OCI-LY1 (cell line): ENCODE measurements around the gene SEMA6C.

ENCODE experiments used
- H2AFZ ChIP-seq: fragments of 200-600 bp; sonication (generic), shearing (Covaris generic); 2 replicates; pipeline ENCODE4 v1.6.0; 2014; ENCODE audit warnings: antibody characterized with exemption, mild to moderate bottlenecking, low read length
- H3F3A ChIP-seq: fragments of 200-600 bp; sonication (generic), shearing (Covaris generic); 2 replicates; pipeline ENCODE4 v1.6.0; 2014; ENCODE audit warnings: mild to moderate bottlenecking, antibody characterized with exemption, low read length, moderate library complexity; ENCODE audit not compliant: insufficient read depth
- H3K27ac ChIP-seq: fragments of 200-600 bp; sonication (generic); 2 replicates; pipeline ENCODE4 v1.5.1; 2014; ENCODE audit warnings: low read length, mixed run types, mild to moderate bottlenecking, low read depth; ENCODE audit not compliant: poor library complexity, severe bottlenecking
- H3K27me3 ChIP-seq: fragments of 200-600 bp; sonication (generic); 2 replicates; pipeline ENCODE4 v1.6.0; 2014; ENCODE audit warnings: antibody characterized with exemption, mild to moderate bottlenecking, low read length, moderate library complexity; ENCODE audit not compliant: insufficient read depth
- H3K36me3 ChIP-seq: fragments of 200-600 bp; sonication (generic); 2 replicates; pipeline ENCODE4 v1.6.1; 2014; ENCODE audit warnings: mild to moderate bottlenecking, antibody characterized with exemption, low read length, moderate library complexity, mixed read lengths; ENCODE audit not compliant: insufficient read depth
- H3K4me1 ChIP-seq: fragments of 200-600 bp; sonication (generic); 2 replicates; pipeline ENCODE4 v1.5.1; 2014; ENCODE audit warnings: mild to moderate bottlenecking, low read length, moderate library complexity; ENCODE audit not compliant: insufficient read depth, severe bottlenecking
- H3K4me2 ChIP-seq: fragments of 200-600 bp; sonication (generic), shearing (Covaris generic); 2 replicates; pipeline ENCODE4 v1.6.1; 2014; ENCODE audit warnings: low read length
- H3K4me3 ChIP-seq: fragments of 200-600 bp; sonication (generic); 2 replicates; pipeline ENCODE4 v1.5.1; 2014; ENCODE audit warnings: low read length, low read depth, mild to moderate bottlenecking, mixed read lengths; ENCODE audit not compliant: poor library complexity, severe bottlenecking
- H3K79me2 ChIP-seq: fragments of 200-600 bp; shearing (Covaris generic); 2 replicates; pipeline ENCODE4 v1.6.1; 2016; ENCODE audit warnings: mixed run types, low read length, mixed read lengths; ENCODE audit not compliant: insufficient read depth
- H3K9ac ChIP-seq: fragments of 200-600 bp; sonication (generic), shearing (Covaris generic); 2 replicates; pipeline ENCODE4 v1.6.1; 2014; ENCODE audit warnings: mild to moderate bottlenecking, low read length, mixed read lengths
- H3K9me2 ChIP-seq: fragments of 200-600 bp; sonication (generic), shearing (Covaris generic); 2 replicates; pipeline ENCODE4 v1.6.1; 2014; ENCODE audit warnings: low read depth, mild to moderate bottlenecking, low read length, mixed read lengths
- H3K9me3 ChIP-seq: fragments of 200-600 bp; shearing (Covaris generic); 2 replicates; pipeline ENCODE4 v1.6.1; 2014; ENCODE audit warnings: low read length, mixed read lengths
- H4K20me1 ChIP-seq: fragments of 200-600 bp; sonication (generic), shearing (Covaris generic); 2 replicates; pipeline ENCODE4 v1.6.0; 2016; ENCODE audit warnings: mild to moderate bottlenecking, low read length; ENCODE audit not compliant: insufficient read depth
- EZH2 ChIP-seq: fragments of 200-600 bp; sonication (generic), shearing (Covaris generic); IDR thresholded peaks from 2 replicates; pipeline ENCODE4 v1.8.0; 2017; ENCODE audit warnings: borderline replicate concordance, mixed run types, mild to moderate bottlenecking, antibody characterized with exemption, low read length, moderate library complexity, mixed read lengths
- TF ChIP-seq, protein P1 (sequence below): fragments of 200-600 bp; sonication (generic), shearing (Covaris generic); IDR thresholded peaks from 2 replicates; pipeline ENCODE4 v1.5.1; 2017; ENCODE audit warnings: mild to moderate bottlenecking, antibody characterized with exemption, low read length, moderate library complexity, mixed read lengths

Gene SEMA6C

DNA sequence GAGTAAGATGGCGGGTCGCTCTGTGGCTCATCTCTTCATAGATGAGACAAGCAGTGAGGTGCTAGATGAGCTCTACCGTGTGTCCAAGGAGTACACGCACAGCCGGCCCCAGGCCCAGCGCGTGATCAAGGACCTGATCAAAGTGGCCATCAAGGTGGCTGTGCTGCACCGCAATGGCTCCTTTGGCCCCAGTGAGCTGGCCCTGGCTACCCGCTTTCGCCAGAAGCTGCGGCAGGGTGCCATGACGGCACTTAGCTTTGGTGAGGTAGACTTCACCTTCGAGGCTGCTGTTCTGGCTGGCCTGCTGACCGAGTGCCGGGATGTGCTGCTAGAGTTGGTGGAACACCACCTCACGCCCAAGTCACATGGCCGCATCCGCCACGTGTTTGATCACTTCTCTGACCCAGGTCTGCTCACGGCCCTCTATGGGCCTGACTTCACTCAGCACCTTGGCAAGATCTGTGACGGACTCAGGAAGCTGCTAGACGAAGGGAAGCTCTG is 12.4 kb upstream of the SEMA6C start:
- Histone ChIP-seq H4K20me1 (no peaks in the 10 kb centered on the region), H3K36me3 (peaks cover 19% of the 10 kb centered on the region; the same call in 1 of the 2 replicates), H3K9me3 (no peaks in the 10 kb centered on the region), H3K9me2 (no peaks in the 10 kb centered on the region), H3K4me1 (peaks cover 18% of the 10 kb centered on the region), H3K4me3 (no peak overlapping the region), H3K4me2 (no peak overlapping the region), H2AFZ (no peak overlapping the region), H3K79me2 (no peaks in the 10 kb centered on the region), H3K27me3 (no peaks in the 10 kb centered on the region), H3K27ac (no peak overlapping the region), H3F3A (no peaks in the 10 kb centered on the region), H3K9ac (no peak overlapping the region)
- TF ChIP-seq, protein P1, sequence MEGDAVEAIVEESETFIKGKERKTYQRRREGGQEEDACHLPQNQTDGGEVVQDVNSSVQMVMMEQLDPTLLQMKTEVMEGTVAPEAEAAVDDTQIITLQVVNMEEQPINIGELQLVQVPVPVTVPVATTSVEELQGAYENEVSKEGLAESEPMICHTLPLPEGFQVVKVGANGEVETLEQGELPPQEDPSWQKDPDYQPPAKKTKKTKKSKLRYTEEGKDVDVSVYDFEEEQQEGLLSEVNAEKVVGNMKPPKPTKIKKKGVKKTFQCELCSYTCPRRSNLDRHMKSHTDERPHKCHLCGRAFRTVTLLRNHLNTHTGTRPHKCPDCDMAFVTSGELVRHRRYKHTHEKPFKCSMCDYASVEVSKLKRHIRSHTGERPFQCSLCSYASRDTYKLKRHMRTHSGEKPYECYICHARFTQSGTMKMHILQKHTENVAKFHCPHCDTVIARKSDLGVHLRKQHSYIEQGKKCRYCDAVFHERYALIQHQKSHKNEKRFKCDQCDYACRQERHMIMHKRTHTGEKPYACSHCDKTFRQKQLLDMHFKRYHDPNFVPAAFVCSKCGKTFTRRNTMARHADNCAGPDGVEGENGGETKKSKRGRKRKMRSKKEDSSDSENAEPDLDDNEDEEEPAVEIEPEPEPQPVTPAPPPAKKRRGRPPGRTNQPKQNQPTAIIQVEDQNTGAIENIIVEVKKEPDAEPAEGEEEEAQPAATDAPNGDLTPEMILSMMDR, result no peak
- no peak for TF ChIP-seq EZH2

DNA sequence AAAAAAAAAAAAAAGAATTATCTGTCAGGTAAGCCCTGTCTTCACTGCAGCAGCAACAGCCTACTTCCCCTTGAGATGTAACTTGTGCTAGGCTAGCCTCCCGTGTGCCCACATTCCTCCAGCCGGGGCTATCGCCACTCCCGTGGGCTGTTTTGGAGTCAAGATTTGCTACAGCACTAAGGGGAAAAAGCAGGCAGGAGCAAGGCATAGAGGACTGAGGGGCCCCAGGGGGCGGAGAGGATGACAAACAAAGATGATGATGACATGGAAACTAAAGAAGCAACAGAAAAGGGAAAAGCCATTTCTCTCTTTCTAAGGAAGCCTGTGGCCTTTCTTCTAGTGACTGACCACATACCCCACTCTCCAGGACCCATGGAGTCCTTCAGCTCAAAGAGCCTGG is 11.9 kb upstream of the SEMA6C start:
- Histone ChIP-seq H3K4me2 (no peak overlapping the region), H3K9me3 (no peaks in the 10 kb centered on the region), H3K9ac (no peak overlapping the region), H3K9me2 (no peaks in the 10 kb centered on the region), H3K4me1 (peaks cover 18% of the 10 kb centered on the region), H4K20me1 (no peaks in the 10 kb centered on the region), H3K27ac (no peak overlapping the region), H2AFZ (no peak overlapping the region), H3K27me3 (no peaks in the 10 kb centered on the region), H3K36me3 (peaks cover 19% of the 10 kb centered on the region; the same call in 1 of the 2 replicates), H3K4me3 (no peak overlapping the region), H3K79me2 (no peaks in the 10 kb centered on the region), H3F3A (no peaks in the 10 kb centered on the region)
- no peak for TF ChIP-seq EZH2
- TF ChIP-seq, protein P1, result no peak

DNA sequence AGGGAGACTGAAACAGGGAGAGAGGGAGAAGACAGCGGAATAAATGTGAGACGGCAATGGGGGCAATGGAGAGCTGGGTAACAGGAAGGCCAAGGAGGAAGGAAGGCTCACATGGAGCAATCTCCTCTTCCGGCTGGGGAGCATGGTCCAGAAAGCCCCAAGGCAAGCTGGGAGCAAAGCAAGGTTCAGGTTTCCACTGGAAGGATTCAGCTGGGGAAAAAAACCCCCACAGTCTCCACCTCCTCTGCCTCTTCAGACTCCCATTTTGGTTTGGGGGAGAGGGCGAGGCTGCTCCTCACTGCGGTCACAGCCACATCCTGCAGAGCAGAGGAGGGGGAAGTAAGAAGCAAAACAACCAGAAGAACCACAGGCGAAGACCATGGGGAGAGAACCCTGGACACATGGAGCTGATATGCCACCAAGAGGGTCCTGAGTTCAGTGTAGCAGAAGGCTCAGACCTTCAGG is 10.7 kb upstream of the SEMA6C start:
- no peaks in the 10 kb centered on the region for H3K9me2 ChIP-seq

More for the DNA sequence above, 10.7 kb upstream of the SEMA6C start:
- Histone ChIP-seq H3K36me3 (peaks cover 19% of the 10 kb centered on the region; the same call in 1 of the 2 replicates), H3K27me3 (no peaks in the 10 kb centered on the region), H3K4me1 (peaks cover 18% of the 10 kb centered on the region), H4K20me1 (no peaks in the 10 kb centered on the region), H3F3A (no peaks in the 10 kb centered on the region), H3K27ac (peak overlapping the region; percentile 55), H3K79me2 (no peaks in the 10 kb centered on the region), H2AFZ (no peak overlapping the region), H3K4me3 (peak overlapping the region; percentile 64), H3K4me2 (peak overlapping the region; percentile 85), H3K9me3 (no peaks in the 10 kb centered on the region), H3K9ac (peak overlapping the region; percentile 69)
- TF ChIP-seq, protein P1, result no peak
- TF ChIP-seq EZH2, result no peak
